ENCODE results near the gene OR10A6. TPM values are rescaled to one million over a fixed set of nuclear protein-coding genes. Genes with fewer than 3 reads are reported as not detected.

The OR10A6 gene
- polyA plus RNA-seq, 1 donor (not counting 4 experiments of a cell fraction or from before 2014, with no cell fraction given), result 0.26 TPM

GRCh38 chr11:7964873-7965272, 33.8 kb upstream of the OR10A6 start:
- Histone ChIP-seq H3K4me1 (ENCODE audit: control insufficient read depth, extremely low read depth, insufficient read depth, low read length) (peaks cover 51% of the 10 kb centered on the region), H3K4me3 (ENCODE audit: control insufficient read depth in 2 of 3, extremely low read depth in 1 of 3, insufficient read depth in 2 of 3, low read depth in 1 of 3, low read length in 3 of 3) (peak overlapping the region in 1 of 3 experiments; percentile 22), H3K79me2 (ENCODE audit: control insufficient read depth, insufficient read depth, low read length) (no peaks in the 10 kb centered on the region), H3K9me1 (ENCODE audit: control insufficient read depth, extremely low read depth, insufficient read depth, low read length) (no peaks in the 10 kb centered on the region), H3K9ac (ENCODE audit: control insufficient read depth, extremely low read depth, insufficient read depth, low read length) (peak overlapping the region; percentile 72), H3K27me3 (ENCODE audit: control insufficient read depth, extremely low read depth, insufficient read depth, low read length) (peaks cover 2% of the 10 kb centered on the region), H3K27ac (ENCODE audit: control insufficient read depth, insufficient read depth, low read length) (peak overlapping the region; percentile 91), H3K9me3 (ENCODE audit: control insufficient read depth, low read depth, low read length) (no peaks in the 10 kb centered on the region), H3K36me3 (ENCODE audit: control insufficient read depth in 2 of 2, extremely low read depth in 1 of 2, insufficient read depth in 2 of 2, low read length in 2 of 2) (no peaks in the 10 kb centered on the region), H2AFZ (ENCODE audit: control insufficient read depth, low read length) (peak overlapping the region; percentile 55), H3K4me2 (ENCODE audit: control insufficient read depth, extremely low read depth, insufficient read depth, low read depth, low read length) (peak overlapping the region; percentile 77), H4K20me1 (ENCODE audit: control insufficient read depth, extremely low read depth, insufficient read depth, low read length) (no peaks in the 10 kb centered on the region)
- peak; percentile 73 for FAIRE-seq
- dilution Hi-C loops (cut with MboI; ENCODE audit: extremely low pct_ligation_motif_present, low sequenced_read_pairs), result no loop called here
- DNase-seq (ENCODE audit: low read depth, low spot score), result no peak
- TF ChIP-seq CTCF (optimal IDR thresholded peaks at IDR 0.05 in 1 of 3, IDR thresholded peaks at IDR 0.05 in 1 of 3, conservative IDR thresholded peaks at IDR 0.05 in 1 of 3; ENCODE audit: extremely low read depth in 1 of 3, insufficient read depth in 2 of 3, low read length in 3 of 3) (no peak), EZH2 (IDR thresholded peaks at IDR 0.05; ENCODE audit: low read length) (no peak)

GRCh38 chr11:7964261-7964660, 33.2 kb upstream of the OR10A6 start:
- Histone ChIP-seq H3K27ac (ENCODE audit: control insufficient read depth, insufficient read depth, low read length) (peak overlapping the region; percentile 91), H4K20me1 (ENCODE audit: control insufficient read depth, extremely low read depth, insufficient read depth, low read length) (no peaks in the 10 kb centered on the region), H2AFZ (ENCODE audit: control insufficient read depth, low read length) (no peak overlapping the region), H3K4me2 (ENCODE audit: control insufficient read depth, extremely low read depth, insufficient read depth, low read depth, low read length) (no peak overlapping the region), H3K4me1 (ENCODE audit: control insufficient read depth, extremely low read depth, insufficient read depth, low read length) (peaks cover 48% of the 10 kb centered on the region), H3K9me3 (ENCODE audit: control insufficient read depth, low read depth, low read length) (no peaks in the 10 kb centered on the region), H3K36me3 (ENCODE audit: control insufficient read depth in 2 of 2, extremely low read depth in 1 of 2, insufficient read depth in 2 of 2, low read length in 2 of 2) (no peaks in the 10 kb centered on the region), H3K9ac (ENCODE audit: control insufficient read depth, extremely low read depth, insufficient read depth, low read length) (no peak overlapping the region), H3K9me1 (ENCODE audit: control insufficient read depth, extremely low read depth, insufficient read depth, low read length) (no peaks in the 10 kb centered on the region), H3K4me3 (ENCODE audit: control insufficient read depth in 2 of 3, extremely low read depth in 1 of 3, insufficient read depth in 2 of 3, low read depth in 1 of 3, low read length in 3 of 3) (no peak overlapping the region), H3K27me3 (ENCODE audit: control insufficient read depth, extremely low read depth, insufficient read depth, low read length) (peaks cover 3% of the 10 kb centered on the region), H3K79me2 (ENCODE audit: control insufficient read depth, insufficient read depth, low read length) (no peaks in the 10 kb centered on the region)
- dilution Hi-C loops (cut with MboI; ENCODE audit: extremely low pct_ligation_motif_present, low sequenced_read_pairs), result no loop called here
- DNase-seq (ENCODE audit: low read depth, low spot score), result no peak
- TF ChIP-seq CTCF (optimal IDR thresholded peaks at IDR 0.05 in 1 of 3, IDR thresholded peaks at IDR 0.05 in 1 of 3, conservative IDR thresholded peaks at IDR 0.05 in 1 of 3; ENCODE audit: extremely low read depth in 1 of 3, insufficient read depth in 2 of 3, low read length in 3 of 3) (no peak), EZH2 (IDR thresholded peaks at IDR 0.05; ENCODE audit: low read length) (no peak)
- no peak for FAIRE-seq
